Measurements from ENCODE around the gene CCNH.

Gene CCNH

DNA sequence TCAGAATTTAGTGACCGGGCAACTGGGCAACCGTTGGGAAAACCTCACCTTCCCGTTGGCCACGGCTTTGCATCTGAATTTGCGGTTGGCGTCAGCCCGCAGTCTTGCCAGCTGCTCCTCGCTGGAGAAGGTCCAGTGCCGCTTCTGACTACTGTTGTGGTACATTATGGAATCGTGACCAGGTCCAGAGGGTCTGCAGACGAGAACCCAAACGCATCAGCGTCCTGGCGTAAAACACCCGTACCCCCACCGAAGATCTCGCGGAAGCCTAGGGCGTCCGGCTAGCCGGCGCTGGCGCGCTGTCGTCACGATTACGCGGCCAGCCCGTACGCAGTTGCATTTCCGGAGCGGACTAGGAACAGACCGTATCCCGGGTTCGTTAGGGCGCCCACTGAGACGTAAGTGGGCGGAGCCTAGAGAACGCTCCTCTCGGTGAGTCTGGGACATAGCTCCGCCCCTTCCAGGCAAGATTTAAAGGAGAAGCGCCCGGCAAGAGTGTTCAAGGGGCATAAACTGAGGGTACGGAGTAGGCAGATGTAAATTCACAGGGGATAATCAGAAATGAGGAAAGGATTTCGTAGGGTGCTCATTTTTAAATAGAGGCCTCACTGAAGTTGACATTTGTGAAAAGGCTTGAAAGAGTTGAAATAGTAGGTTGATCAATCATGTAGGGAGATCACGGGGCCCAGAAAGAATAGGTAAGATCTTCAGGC is at the start of gene CCNH:
Gene CCNH (minus strand): TSS at position 301 of the 713 bp plus-strand sequence. CDS start 136 bp downstream, at position 165.
- peaks cover 36% of the 10 kb centered on the region for H3K36me3 Mint-ChIP-seq (ENCODE audit: low read depth)
- H3K4me3 Mint-ChIP-seq = peak within 1 kb of the TSS; percentile 100
- H3K27ac Mint-ChIP-seq = peak within 1 kb of the TSS; percentile 95
- H3K9me3 Mint-ChIP-seq = no peaks in the 10 kb centered on the region
- H3K27me3 Mint-ChIP-seq = no peaks in the 10 kb centered on the region
- H3K4me1 Mint-ChIP-seq (ENCODE audit: low read depth) = peaks cover 46% of the 10 kb centered on the region

DNA sequence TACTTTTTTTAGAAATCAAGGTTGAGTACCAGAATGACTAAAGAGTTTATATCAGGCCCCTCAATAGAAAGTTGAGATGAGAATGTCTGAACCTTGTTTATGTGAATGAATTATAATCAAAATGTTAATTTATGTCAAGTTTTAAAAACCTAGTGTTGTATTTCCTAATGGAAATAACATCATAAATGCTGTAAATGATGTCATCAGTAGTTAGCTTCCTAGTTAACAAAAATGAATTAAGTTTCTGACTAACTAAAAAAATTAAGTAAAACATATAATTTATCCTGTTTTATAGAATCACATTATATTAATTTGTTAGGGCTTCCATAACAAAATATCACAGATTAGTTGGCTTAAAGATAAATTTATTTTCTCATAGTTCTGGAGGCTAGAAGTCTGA is 45.0 kb upstream of the CCNH start:
- H3K36me3 Mint-ChIP-seq (ENCODE audit: low read depth) = no peaks in the 10 kb centered on the region
- H3K4me1 Mint-ChIP-seq (ENCODE audit: low read depth) = no peaks in the 10 kb centered on the region
- no peak overlapping the region for H3K4me3 Mint-ChIP-seq
- H3K9me3 Mint-ChIP-seq = no peaks in the 10 kb centered on the region
- H3K27me3 Mint-ChIP-seq = peaks cover 11% of the 10 kb centered on the region
- H3K27ac Mint-ChIP-seq = no peak overlapping the region

DNA sequence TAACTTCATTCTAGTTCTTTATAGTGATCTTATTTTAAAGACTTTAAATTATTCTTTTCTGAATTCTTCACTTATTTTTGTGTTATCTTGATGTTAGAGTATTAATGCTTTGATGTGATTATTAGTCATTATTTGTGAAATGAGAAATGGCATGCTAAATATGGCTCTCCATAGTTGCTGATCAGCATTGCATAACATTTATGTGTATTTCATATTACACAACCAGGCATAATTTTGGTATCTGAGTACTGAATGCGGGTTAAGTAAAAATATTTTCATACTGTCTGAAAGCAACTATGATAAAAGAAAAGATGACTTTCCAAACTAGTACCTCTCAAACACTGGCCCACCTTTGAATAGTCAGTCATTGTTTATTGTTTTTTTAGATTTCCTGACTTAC is 41.1 kb upstream of the CCNH start:
- no peak overlapping the region for H3K4me3 Mint-ChIP-seq
- H3K9me3 Mint-ChIP-seq = no peaks in the 10 kb centered on the region
- peaks cover 22% of the 10 kb centered on the region for H3K27me3 Mint-ChIP-seq
- no peaks in the 10 kb centered on the region for H3K4me1 Mint-ChIP-seq (ENCODE audit: low read depth)
- H3K27ac Mint-ChIP-seq = no peak overlapping the region
- H3K36me3 Mint-ChIP-seq (ENCODE audit: low read depth) = no peaks in the 10 kb centered on the region

DNA sequence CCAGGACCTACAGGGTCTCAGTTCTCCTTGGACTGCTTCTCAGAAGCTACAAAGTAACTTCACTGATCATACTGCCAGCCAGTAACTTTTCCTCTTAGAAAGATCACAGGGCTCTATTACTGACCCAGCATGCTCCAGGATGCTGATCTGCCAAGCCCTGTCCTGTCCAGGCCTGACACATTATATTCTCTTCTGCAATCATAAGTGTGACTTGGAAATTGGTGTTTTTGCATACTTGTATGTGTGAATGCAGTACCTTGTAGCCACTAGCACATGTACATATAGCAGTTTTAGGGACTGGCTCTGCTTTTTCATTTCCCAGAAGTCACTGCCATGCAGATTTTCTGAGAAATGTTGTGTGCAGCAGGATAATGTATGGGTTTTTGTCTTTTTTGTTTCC is 40.1 kb upstream of the CCNH start:
- Mint-ChIP-seq H3K9me3 (no peaks in the 10 kb centered on the region), H3K4me1 (ENCODE audit: low read depth) (no peaks in the 10 kb centered on the region), H3K36me3 (ENCODE audit: low read depth) (no peaks in the 10 kb centered on the region), H3K27ac (no peak overlapping the region), H3K4me3 (no peak overlapping the region), H3K27me3 (peaks cover 24% of the 10 kb centered on the region)

DNA sequence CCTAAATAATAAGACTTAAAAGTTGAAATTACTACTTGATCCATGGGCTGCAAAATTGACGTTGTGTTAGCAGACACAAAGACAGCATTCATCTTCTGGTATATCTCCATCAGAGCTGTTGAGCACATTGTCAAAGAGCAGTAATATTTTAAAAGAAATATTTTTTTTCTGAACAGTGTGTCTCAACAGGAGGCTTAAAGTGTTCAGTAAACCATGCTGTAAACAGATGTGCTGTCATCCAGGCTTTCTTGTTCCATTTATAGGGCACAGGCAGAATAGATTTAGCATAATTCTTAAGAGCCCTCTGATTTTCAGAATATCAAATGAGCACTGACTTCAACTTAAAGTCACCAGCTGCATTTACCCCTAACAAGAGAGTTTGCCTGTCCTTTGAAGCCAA is 29.7 kb upstream of the CCNH start:
- H3K36me3 Mint-ChIP-seq (ENCODE audit: low read depth) = no peaks in the 10 kb centered on the region
- no peak overlapping the region for H3K4me3 Mint-ChIP-seq
- no peaks in the 10 kb centered on the region for H3K4me1 Mint-ChIP-seq (ENCODE audit: low read depth)
- H3K27me3 Mint-ChIP-seq = peaks cover 16% of the 10 kb centered on the region
- H3K27ac Mint-ChIP-seq = no peak overlapping the region
- no peaks in the 10 kb centered on the region for H3K9me3 Mint-ChIP-seq

DNA sequence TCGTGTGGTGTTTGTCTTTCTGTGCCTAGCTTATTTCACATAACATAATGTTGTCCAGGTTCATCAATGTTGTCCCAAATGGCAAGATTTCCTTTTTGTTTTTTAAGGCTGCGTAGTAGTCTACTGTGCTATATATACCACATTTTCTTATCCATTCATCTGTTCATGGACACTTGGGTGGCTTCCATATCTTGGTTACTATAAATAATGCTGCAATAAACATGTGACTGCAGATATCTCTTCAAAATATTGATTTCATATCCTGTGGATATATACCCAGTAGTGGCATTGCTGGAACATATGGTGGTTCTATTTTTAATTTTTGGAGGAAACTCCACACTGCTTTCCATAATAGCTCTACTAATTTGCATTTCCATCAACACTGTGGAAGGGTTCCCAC is 25.5 kb upstream of the CCNH start:
- Mint-ChIP-seq H3K27me3 (peaks cover 7% of the 10 kb centered on the region), H3K27ac (no peak overlapping the region), H3K4me1 (ENCODE audit: low read depth) (no peaks in the 10 kb centered on the region), H3K9me3 (no peaks in the 10 kb centered on the region), H3K36me3 (ENCODE audit: low read depth) (no peaks in the 10 kb centered on the region), H3K4me3 (no peak overlapping the region)

DNA sequence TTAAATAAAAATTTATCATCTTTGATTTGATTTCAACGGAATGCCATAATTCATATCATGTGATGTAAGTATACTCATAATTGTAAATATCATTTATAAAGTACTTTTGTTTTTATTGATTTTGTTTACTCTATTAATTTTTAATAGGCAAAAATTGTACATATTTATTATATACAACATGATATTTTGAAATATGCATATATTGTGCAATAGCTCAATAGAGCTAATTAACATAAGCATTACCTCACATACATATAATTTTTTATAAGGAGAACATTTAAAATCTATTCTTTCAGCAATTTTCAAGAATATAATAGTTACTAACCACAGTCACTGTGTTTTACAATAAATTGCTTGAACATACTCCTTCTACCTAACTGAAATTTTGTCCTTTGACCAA is 25.0 kb upstream of the CCNH start:
- Mint-ChIP-seq H3K27me3 (peaks cover 7% of the 10 kb centered on the region), H3K9me3 (no peaks in the 10 kb centered on the region), H3K4me3 (no peak overlapping the region), H3K36me3 (ENCODE audit: low read depth) (no peaks in the 10 kb centered on the region), H3K4me1 (ENCODE audit: low read depth) (no peaks in the 10 kb centered on the region), H3K27ac (no peak overlapping the region)

DNA sequence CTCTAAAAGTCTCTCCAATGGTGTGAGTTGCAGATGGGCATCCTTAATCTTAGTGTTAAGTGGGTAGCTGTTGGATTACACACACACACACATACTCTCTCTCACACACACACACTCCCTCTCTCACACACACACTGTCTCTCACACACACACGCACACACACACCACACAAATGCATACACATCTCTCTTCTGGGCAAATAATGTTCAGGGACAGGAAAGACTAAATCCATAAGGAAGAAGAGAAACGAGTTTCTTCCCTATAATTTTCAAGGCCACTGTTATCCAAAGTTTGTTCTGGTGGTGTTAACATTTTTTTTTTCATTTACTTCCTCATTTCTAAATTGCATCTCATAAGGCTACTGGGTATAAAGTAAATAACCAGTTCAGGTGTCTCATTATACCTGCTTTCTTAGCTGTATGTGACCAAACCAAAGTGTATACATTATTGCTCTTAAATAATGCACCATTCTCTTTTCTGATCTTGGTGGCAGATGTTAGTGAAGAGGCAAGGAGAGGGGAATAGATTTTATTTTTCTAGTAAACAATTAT is 22.5 kb upstream of the CCNH start:
- H3K4me3 Mint-ChIP-seq = no peak overlapping the region
- H3K27ac Mint-ChIP-seq = no peak overlapping the region
- H3K9me3 Mint-ChIP-seq = no peaks in the 10 kb centered on the region

DNA sequence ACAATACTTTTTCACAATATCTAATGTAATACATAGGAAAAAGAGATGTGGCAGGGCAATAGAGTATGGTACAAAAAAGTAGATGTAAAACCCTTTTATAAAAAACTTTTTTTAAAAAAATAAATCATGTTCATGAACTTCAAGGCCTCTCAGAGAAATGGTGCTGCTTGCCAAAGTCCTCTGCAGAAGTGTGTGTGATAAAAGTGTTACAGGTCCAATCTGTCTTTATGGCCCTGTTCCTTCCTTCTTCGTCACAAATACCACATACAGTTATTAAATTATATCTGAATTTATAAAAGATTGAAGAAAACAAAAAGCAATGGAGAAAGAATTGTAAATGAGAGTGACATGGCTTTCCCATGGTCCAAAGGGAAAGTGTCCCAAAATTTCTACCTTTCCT is 21.7 kb upstream of the CCNH start:
- H3K36me3 Mint-ChIP-seq (ENCODE audit: low read depth) = no peaks in the 10 kb centered on the region
- no peak overlapping the region for H3K27ac Mint-ChIP-seq
- H3K27me3 Mint-ChIP-seq = peaks cover 11% of the 10 kb centered on the region
- no peaks in the 10 kb centered on the region for H3K4me1 Mint-ChIP-seq (ENCODE audit: low read depth)
- H3K9me3 Mint-ChIP-seq = no peaks in the 10 kb centered on the region
- no peak overlapping the region for H3K4me3 Mint-ChIP-seq

More for the DNA sequence above, 22.5 kb upstream of the CCNH start:
- Mint-ChIP-seq H3K36me3 (ENCODE audit: low read depth) (no peaks in the 10 kb centered on the region), H3K27me3 (peaks cover 11% of the 10 kb centered on the region), H3K4me1 (ENCODE audit: low read depth) (no peaks in the 10 kb centered on the region)

DNA sequence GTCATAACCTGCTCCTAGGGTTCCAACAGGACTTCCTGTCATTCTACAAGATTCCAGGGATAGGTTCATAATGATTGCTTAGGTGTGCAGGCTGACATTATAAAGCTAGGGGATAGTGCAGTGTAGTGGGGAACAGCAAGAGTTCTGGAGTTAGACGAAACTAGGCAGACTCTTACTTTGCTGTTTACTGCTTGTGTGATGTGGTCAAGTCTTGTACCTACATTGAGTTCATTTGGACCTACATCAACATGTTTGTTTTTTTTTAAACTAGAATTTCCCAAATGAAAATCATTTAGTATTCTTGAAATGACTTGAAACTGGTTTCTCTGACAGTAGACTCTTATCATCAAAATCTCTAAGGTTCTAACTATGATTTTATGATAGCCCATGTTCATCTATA is 21.2 kb upstream of the CCNH start:
- H3K27ac Mint-ChIP-seq = no peak overlapping the region
- H3K9me3 Mint-ChIP-seq = no peaks in the 10 kb centered on the region
- H3K4me1 Mint-ChIP-seq (ENCODE audit: low read depth) = no peaks in the 10 kb centered on the region
- H3K27me3 Mint-ChIP-seq = peaks cover 10% of the 10 kb centered on the region
- no peak overlapping the region for H3K4me3 Mint-ChIP-seq
- no peaks in the 10 kb centered on the region for H3K36me3 Mint-ChIP-seq (ENCODE audit: low read depth)

DNA sequence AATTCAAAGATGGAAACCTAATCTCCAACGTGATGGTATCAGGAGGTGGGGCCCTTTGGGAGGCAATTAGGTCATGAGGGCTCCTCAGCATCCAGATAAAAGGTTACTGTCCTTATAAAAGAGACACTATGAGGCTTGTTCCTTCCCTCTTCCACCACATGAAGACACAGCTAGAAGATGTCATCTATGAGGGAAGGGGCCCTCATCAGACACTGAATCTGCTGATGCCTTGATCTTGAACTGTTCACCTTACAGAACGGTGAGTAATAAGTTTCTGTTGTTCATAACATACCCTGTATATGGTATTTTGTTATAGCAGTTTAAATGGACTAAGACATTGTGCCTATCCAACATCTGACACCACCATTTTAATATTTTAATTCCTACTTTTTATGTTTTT is 19.7 kb upstream of the CCNH start:
- no peak overlapping the region for H3K4me3 Mint-ChIP-seq

DNA sequence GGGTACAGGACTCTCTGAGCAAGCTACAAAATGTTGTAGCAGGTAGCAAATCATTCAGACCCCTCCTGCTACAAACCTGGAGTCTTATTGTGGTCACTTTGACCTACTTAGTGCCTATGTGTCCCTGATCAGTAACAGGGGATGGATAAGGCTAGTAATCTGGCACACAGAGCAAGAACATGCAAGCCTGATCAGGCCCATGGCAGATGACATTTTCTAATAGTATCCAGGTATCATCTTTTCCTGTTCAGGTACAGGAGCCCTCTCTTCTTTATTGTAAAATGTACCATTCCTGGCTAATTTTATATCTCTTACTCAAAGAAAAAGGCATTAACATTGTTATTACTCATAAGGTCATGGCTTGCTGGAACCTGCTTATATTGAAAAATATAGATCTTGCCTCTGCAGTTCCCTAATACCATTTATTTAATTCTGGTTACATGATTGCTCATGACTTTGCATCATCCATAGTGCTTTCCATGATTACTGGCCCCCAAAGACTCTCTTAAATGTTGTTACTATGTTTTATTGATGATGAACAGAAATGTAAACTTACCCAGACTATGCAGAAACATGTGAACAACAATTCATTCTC is 18.2 kb upstream of the CCNH start:
- H3K36me3 Mint-ChIP-seq (ENCODE audit: low read depth) = no peaks in the 10 kb centered on the region

More for the DNA sequence above, 19.7 kb upstream of the CCNH start:
- Mint-ChIP-seq H3K27ac (no peak overlapping the region), H3K9me3 (no peaks in the 10 kb centered on the region), H3K36me3 (ENCODE audit: low read depth) (no peaks in the 10 kb centered on the region), H3K27me3 (peaks cover 7% of the 10 kb centered on the region), H3K4me1 (ENCODE audit: low read depth) (no peaks in the 10 kb centered on the region)

DNA sequence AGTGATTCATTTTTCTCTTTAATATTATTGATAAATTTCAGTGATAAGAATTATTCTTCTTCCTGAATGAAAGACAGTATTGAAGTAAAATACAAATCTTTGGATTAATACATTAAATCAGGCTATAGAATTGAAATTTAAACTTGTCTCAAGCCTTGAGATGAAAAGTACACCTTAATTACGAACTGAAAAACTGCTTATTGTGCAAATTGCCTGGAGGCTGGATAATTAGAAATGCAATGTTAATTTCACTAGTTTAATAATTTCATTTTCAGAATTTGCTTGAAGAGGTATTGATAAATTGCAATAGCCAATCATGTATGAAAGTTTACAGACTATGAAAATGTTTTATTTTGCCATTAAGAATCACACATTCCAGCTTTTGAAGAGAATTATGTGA is 11.0 kb upstream of the CCNH start:
- H3K36me3 Mint-ChIP-seq (ENCODE audit: low read depth) = no peaks in the 10 kb centered on the region
- H3K27me3 Mint-ChIP-seq = no peaks in the 10 kb centered on the region

More for the DNA sequence above, 18.2 kb upstream of the CCNH start:
- Mint-ChIP-seq H3K4me3 (no peak overlapping the region), H3K27ac (no peak overlapping the region), H3K9me3 (no peaks in the 10 kb centered on the region), H3K27me3 (peaks cover 4% of the 10 kb centered on the region), H3K4me1 (ENCODE audit: low read depth) (no peaks in the 10 kb centered on the region)

DNA sequence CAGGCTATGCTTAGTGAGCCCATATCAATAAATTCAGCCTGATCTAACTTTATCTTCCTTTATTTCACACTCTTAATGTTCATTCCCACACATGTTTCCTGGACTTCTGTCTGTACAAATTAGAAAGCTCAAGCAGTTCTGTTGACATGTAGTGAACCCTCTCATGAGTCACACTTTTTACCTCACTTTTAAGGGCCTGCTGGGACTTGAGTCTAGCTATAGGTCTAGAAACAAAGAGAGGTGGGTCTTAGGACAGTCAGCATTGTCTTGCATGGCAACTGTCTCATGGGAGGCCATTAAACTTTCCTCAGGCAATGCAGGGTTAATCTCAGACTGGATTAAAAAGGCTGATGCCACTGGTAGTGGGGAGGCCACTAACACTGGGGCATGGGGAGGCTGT is 8.6 kb upstream of the CCNH start:
- no peak overlapping the region for H3K27ac Mint-ChIP-seq
- H3K9me3 Mint-ChIP-seq = no peaks in the 10 kb centered on the region
- H3K27me3 Mint-ChIP-seq = no peaks in the 10 kb centered on the region
- no peak overlapping the region for H3K4me3 Mint-ChIP-seq
- no peaks in the 10 kb centered on the region for H3K4me1 Mint-ChIP-seq (ENCODE audit: low read depth)
- no peaks in the 10 kb centered on the region for H3K36me3 Mint-ChIP-seq (ENCODE audit: low read depth)

More for the DNA sequence above, 11.0 kb upstream of the CCNH start:
- H3K4me3 Mint-ChIP-seq = no peak overlapping the region
- H3K9me3 Mint-ChIP-seq = no peaks in the 10 kb centered on the region
- no peak overlapping the region for H3K27ac Mint-ChIP-seq
- no peaks in the 10 kb centered on the region for H3K4me1 Mint-ChIP-seq (ENCODE audit: low read depth)

DNA sequence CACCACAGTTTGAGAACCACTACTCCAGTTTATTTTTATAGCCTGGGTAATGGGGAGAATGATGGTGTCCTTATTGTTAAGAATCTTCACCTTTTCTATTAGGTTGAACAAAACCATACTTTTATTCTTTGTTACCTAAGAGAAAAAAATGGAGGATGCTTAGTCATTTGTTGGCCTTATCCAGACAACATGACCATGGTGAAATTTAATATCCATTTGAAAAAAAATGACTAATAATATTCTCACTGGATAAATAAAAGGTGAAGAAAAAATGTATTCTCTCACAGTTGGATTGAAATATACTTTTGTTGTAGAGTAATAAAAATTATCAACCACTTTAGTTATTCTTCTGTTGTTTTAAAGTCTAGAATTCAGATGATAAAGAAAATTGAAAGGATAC is 5.8 kb upstream of the CCNH start:
- H3K9me3 Mint-ChIP-seq = no peaks in the 10 kb centered on the region
- H3K27me3 Mint-ChIP-seq = no peaks in the 10 kb centered on the region
- H3K27ac Mint-ChIP-seq = no peak overlapping the region
- H3K36me3 Mint-ChIP-seq (ENCODE audit: low read depth) = no peaks in the 10 kb centered on the region
- H3K4me1 Mint-ChIP-seq (ENCODE audit: low read depth) = peaks cover 3% of the 10 kb centered on the region
- H3K4me3 Mint-ChIP-seq = no peak overlapping the region

DNA sequence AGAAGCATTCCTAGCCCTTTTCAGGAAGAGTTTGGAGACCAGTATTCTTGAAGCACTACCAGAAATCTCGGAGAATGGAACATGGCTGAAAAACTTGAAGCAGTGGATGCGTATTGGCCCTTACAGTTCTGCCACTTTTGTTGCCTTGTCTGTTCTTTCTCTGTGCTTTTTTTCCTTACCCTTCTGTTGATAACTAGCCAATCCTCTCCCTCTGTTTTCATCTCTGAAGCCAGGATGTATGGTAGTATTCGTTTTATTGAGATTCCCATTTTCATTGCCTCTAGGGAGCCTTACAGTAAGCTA is 564 bp upstream of the CCNH start:
- peaks cover 31% of the 10 kb centered on the region for H3K36me3 Mint-ChIP-seq (ENCODE audit: low read depth)
- H3K4me1 Mint-ChIP-seq (ENCODE audit: low read depth) = peaks cover 41% of the 10 kb centered on the region
- H3K27ac Mint-ChIP-seq = peak overlapping the region; percentile 95
- H3K27me3 Mint-ChIP-seq = no peaks in the 10 kb centered on the region
- no peaks in the 10 kb centered on the region for H3K9me3 Mint-ChIP-seq
- H3K4me3 Mint-ChIP-seq = peak overlapping the region; percentile 100

Measured in stimulated activated naive CD8-positive, alpha-beta T cell treated with anti-CD3 and anti-CD28 coated beads, Interleukin-15, Interleukin-2, amounts not matched to agents 100 ng/mL and 50 ng/mL, for 24 hours (primary cell).